Tibial nerve (tissue), 4 donors: Measurements from ENCODE around the gene RAP1GAP2.

ENCODE experiments used
- CTCF ChIP-seq, 5 experiments: fragments of 200-600 bp in 3 of 5; fragments of 450-650 bp in 2 of 5; sonication (generic) in 3 of 5; IDR thresholded peaks; one replicate each; pipeline ENCODE4 v1.5.1; 2016 to 2019; ENCODE audit warnings: antibody characterized with exemption in 5 of 5, mild to moderate bottlenecking in 3 of 5, moderate library complexity in 2 of 5
- EP300 ChIP-seq, 2 donors: sonication (generic); formaldehyde crosslinking; IDR thresholded peaks; one replicate each; pipeline ENCODE4 v1.6.1; 2017; ENCODE audit warnings: antibody characterized with exemption in 2 of 2, mild to moderate bottlenecking in 1 of 2
- POLR2A ChIP-seq, 2 donors: fragments of 450-650 bp; IDR thresholded peaks; one replicate each; pipeline ENCODE4 v1.6.1; 2017; ENCODE audit warnings: antibody characterized with exemption in 2 of 2, mild to moderate bottlenecking in 2 of 2, moderate library complexity in 2 of 2

- TF ChIP-seq CTCF (IDR thresholded peaks at IDR 0.05): no peak
- TF ChIP-seq POLR2A (IDR thresholded peaks at IDR 0.05): no peak
- TF ChIP-seq EP300 (IDR thresholded peaks at IDR 0.05): no peak
Observed at GRCh38 chr17:2980904-2981246, 184.6 kb downstream of the RAP1GAP2 start.
